CD4-positive, alpha-beta memory T cell (primary cell): ENCODE data around the gene CA5B. TPM values are rescaled to one million over a fixed set of nuclear protein-coding genes. Genes with fewer than 3 reads are reported as not detected.
"Not testable (repeated sequence)": the region's sequence is repeated elsewhere in the genome, so short reads cannot be mapped to it uniquely, and the experiment has no call there.

ENCODE experiments used
- CTCF ChIA-PET: fragments of 350-600 bp; sonication (Branson Sonifier 250); formaldehyde crosslinking; loops from one replicate; lab custom pipeline; 2021; ENCODE audit warnings: inconsistent platforms; ENCODE audit not compliant: partially characterized antibody; lab: Charles Lee
- POLR2A ChIA-PET: fragments of 350-600 bp; sonication (Branson Sonifier 250); formaldehyde crosslinking; loops from one replicate; lab custom pipeline; 2021; ENCODE audit not compliant: partially characterized antibody; lab: Charles Lee
- DNase-seq, 5 donors: peaks; one replicate each; pipeline versions ENCODE4 v3.0.0 to v3.0.0-alpha.2; 2020 to 2022; ENCODE audit warnings: mixed read lengths in 1 of 5
- H3K27ac ChIP-seq: one replicate; pipeline ENCODE4 v1.7.0; 2013; ENCODE audit warnings: low read depth, low read length
- H3K27me3 ChIP-seq: 2 replicates; pipeline ENCODE4 v1.7.0; 2013; ENCODE audit warnings: mild to moderate bottlenecking, low read length, moderate library complexity; ENCODE audit not compliant: insufficient read depth
- H3K36me3 ChIP-seq: 2 replicates; pipeline ENCODE4 v1.7.0; 2013; ENCODE audit warnings: mild to moderate bottlenecking, low read length, moderate library complexity; ENCODE audit not compliant: insufficient read depth
- H3K4me1 ChIP-seq: 2 replicates; pipeline ENCODE4 v1.7.0; 2013; ENCODE audit warnings: mild to moderate bottlenecking, low read length, moderate library complexity; ENCODE audit not compliant: insufficient read depth
- H3K4me3 ChIP-seq, 2 donors: one replicate each; pipeline ENCODE4 v1.7.0; 2013; ENCODE audit warnings: low read length in 2 of 2, mild to moderate bottlenecking in 1 of 2
- H3K9me3 ChIP-seq, 2 donors: one replicate each; pipeline ENCODE4 v1.7.0; 2013; ENCODE audit warnings: low read length in 2 of 2, control low read depth in 1 of 2; ENCODE audit not compliant: control insufficient read depth in 1 of 2
- H3K27ac Mint-ChIP-seq, 7 donors: one replicate each; pipeline ENCODE4 v1.8.0; 2020 to 2021; ENCODE audit warnings: mixed read lengths in 7 of 7, mild to moderate bottlenecking in 6 of 7, inconsistent platforms in 3 of 7, moderate library complexity in 3 of 7
- H3K27me3 Mint-ChIP-seq, 2 donors: one replicate each; pipeline ENCODE4 v1.8.0; 2020 to 2021; ENCODE audit warnings: mixed read lengths in 2 of 2
- H3K36me3 Mint-ChIP-seq, 2 donors: one replicate each; pipeline ENCODE4 v1.8.0; 2020 to 2021; ENCODE audit warnings: mixed read lengths in 2 of 2, inconsistent platforms in 1 of 2, mild to moderate bottlenecking in 1 of 2
- H3K4me1 Mint-ChIP-seq, 4 donors: one replicate each; pipeline ENCODE4 v1.8.0; 2020 to 2021; ENCODE audit warnings: mixed read lengths in 4 of 4, mild to moderate bottlenecking in 1 of 4
- H3K4me3 Mint-ChIP-seq, 8 donors: one replicate each; pipeline ENCODE4 v1.8.0; 2020 to 2021; ENCODE audit warnings: mixed read lengths in 8 of 8, mild to moderate bottlenecking in 7 of 8, moderate library complexity in 6 of 8, inconsistent platforms in 3 of 8
- H3K9me3 Mint-ChIP-seq, 8 donors: one replicate each; pipeline ENCODE4 v1.8.0; 2020 to 2021; ENCODE audit warnings: mixed read lengths in 8 of 8, mild to moderate bottlenecking in 5 of 8, inconsistent platforms in 3 of 8, moderate library complexity in 1 of 8
- intact Hi-C: fragments of 100-400 bp; cut with micrococcal nuclease; formaldehyde crosslinking; loops from one replicate; pipeline ENCODE4 v1.15.1; 2023
- polyA plus RNA-seq, 2 donors: library from polyadenylated mRNA; unstranded; fragments of 300-500 nt; fragmentation: Illumina TruSeq; gene quantifications; one replicate each; pipeline ENCODE4 v1.2.3, GENCODE V29; 2021
- total RNA-seq, 2 experiments: library from RNA; stranded (reverse); gene quantifications; one replicate each; pipeline ENCODE4 v1.2.3, GENCODE V29; 2021

Gene CA5B
- total and polyA plus RNA-seq, 4 experiments from 2014 or later = 45.7 to 164 (median 71.9) TPM

GRCh38 chrX:15737190-15737958 is 696 bp upstream of the CA5B start:
- H3K4me3 ChIP-seq = peak overlapping the region in 1 of 2 donors; percentile 81
- Mint-ChIP-seq H3K9me3 (no peaks in the 10 kb centered on the region), H3K4me1 (peaks cover 23 to 49% (median 37%) of the 10 kb centered on the region in 4 donors), H3K27ac (peak overlapping the region; percentile 93 to 99 (median 97)), H3K4me3 (peak overlapping the region; percentile 94 to 99 (median 97)), H3K36me3 (peaks cover 10 to 24% of the 10 kb centered on the region in 2 donors), H3K27me3 (no peaks in the 10 kb centered on the region)
- intact Hi-C loops = no loop called here
- peaks cover 32% of the 10 kb centered on the region for H3K4me1 ChIP-seq
- POLR2A ChIA-PET = interaction anchor here (0.7 to 6.0 kb wide), 9 partner anchors 14 to 118 kb away, joined by 3 to 294 read pairs (median 21); partner anchors contain the start of genes AP1S2 and ZRSR2
- CTCF ChIA-PET = interaction anchor here (1.0 to 4.2 kb wide), 5 partner anchors 13 to 118 kb away, joined by 3 to 33 read pairs (median 13); partner anchors contain the start of gene AP1S2
- H3K36me3 ChIP-seq = no peaks in the 10 kb centered on the region
- peak in 2 of 5 donors; percentile 15 to 25 for DNase-seq
- H3K27me3 ChIP-seq = no peaks in the 10 kb centered on the region
- peak overlapping the region; percentile 87 for H3K27ac ChIP-seq
- H3K9me3 ChIP-seq = no peaks in the 10 kb centered on the region

DNA sequence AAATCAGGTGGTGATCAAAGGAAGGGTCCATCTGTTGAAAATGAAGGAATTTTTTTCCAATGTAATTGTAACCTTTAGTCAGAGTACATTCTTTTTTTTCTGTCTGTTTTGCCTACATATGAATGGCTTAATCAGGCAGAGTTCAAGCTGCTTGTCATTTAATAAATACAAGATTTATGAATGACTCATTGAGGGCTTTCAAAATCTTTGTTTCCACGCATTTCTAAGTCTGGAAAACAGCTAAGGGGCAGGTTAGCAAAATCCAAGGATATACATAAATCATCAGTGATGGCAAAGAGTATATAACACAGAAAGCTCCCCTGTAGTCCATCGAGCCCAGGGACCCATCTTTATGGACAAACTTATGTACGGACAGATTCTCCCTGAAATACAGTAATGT is 1.8 kb downstream of the CA5B start:
- Histone ChIP-seq H3K4me3 (peak overlapping the region in 1 of 2 donors; percentile 81), H3K36me3 (no peaks in the 10 kb centered on the region), H3K4me1 (peaks cover 55% of the 10 kb centered on the region), H3K27me3 (no peaks in the 10 kb centered on the region), H3K9me3 (no peaks in the 10 kb centered on the region), H3K27ac (no peak overlapping the region)
- H3K9me3 Mint-ChIP-seq = peaks cover 0 to 2% (median 0%) of the 10 kb centered on the region in 8 donors
- H3K36me3 Mint-ChIP-seq = peaks cover 28 to 44% of the 10 kb centered on the region in 2 donors
- ChIA-PET POLR2A (interaction anchor here (1.2 to 6.0 kb wide), 5 partner anchors 11 to 115 kb away, joined by 4 to 294 read pairs (median 32); partner anchors contain the start of genes AP1S2 and ZRSR2), CTCF (interaction anchor here (0.8 to 4.2 kb wide), 4 partner anchors 10 to 697 kb away, joined by 3 to 33 read pairs (median 4); no protein-coding TSS in a partner anchor)
- peak overlapping the region; percentile 15 to 99 (median 93) for H3K27ac Mint-ChIP-seq
- no peak for DNase-seq
- no peaks in the 10 kb centered on the region for H3K27me3 Mint-ChIP-seq
- H3K4me1 Mint-ChIP-seq = peaks cover 43 to 74% (median 60%) of the 10 kb centered on the region in 4 donors
- H3K4me3 Mint-ChIP-seq = peak overlapping the region; percentile 94 to 99 (median 97)
- intact Hi-C loops = loop anchor here (2.0 kb wide), 2 partner anchors 21 to 43 kb away; no protein-coding TSS in a partner anchor

GRCh38 chrX:15744181-15744867 is 6.3 kb downstream of the CA5B start:
- H3K27ac Mint-ChIP-seq = peak overlapping the region; percentile 15 to 84 (median 60)
- CTCF ChIA-PET = no interaction called here
- H3K27me3 ChIP-seq = no peaks in the 10 kb centered on the region
- H3K36me3 Mint-ChIP-seq = peaks cover 52 to 65% of the 10 kb centered on the region in 2 donors
- peaks cover 0 to 2% (median 0%) of the 10 kb centered on the region in 8 donors for H3K9me3 Mint-ChIP-seq
- no peak overlapping the region for H3K4me3 ChIP-seq
- POLR2A ChIA-PET = interaction anchor here (0.6 kb wide), 1 partner anchor 69 kb away, joined by 3 read pairs; no protein-coding TSS in a partner anchor
- DNase-seq = no peak
- H3K36me3 ChIP-seq = no peaks in the 10 kb centered on the region
- H3K4me1 ChIP-seq = peaks cover 73% of the 10 kb centered on the region
- peaks cover 62 to 92% (median 80%) of the 10 kb centered on the region in 4 donors for H3K4me1 Mint-ChIP-seq
- intact Hi-C loops = no loop called here
- no peaks in the 10 kb centered on the region for H3K9me3 ChIP-seq
- no peak overlapping the region for H3K27ac ChIP-seq
- no peaks in the 10 kb centered on the region for H3K27me3 Mint-ChIP-seq
- H3K4me3 Mint-ChIP-seq = peak overlapping the region in 6 of 8 donors; percentile 9 to 76 (median 32)

GRCh38 chrX:15745179-15745578 is 7.1 kb downstream of the CA5B start:
- Histone ChIP-seq H3K27me3 (no peaks in the 10 kb centered on the region), H3K27ac (no peak overlapping the region), H3K4me1 (peaks cover 71% of the 10 kb centered on the region), H3K4me3 (no peak overlapping the region), H3K9me3 (no peaks in the 10 kb centered on the region), H3K36me3 (no peaks in the 10 kb centered on the region)
- no peak for DNase-seq
- CTCF ChIA-PET = no interaction called here
- peaks cover 0 to 2% (median 0%) of the 10 kb centered on the region in 8 donors for H3K9me3 Mint-ChIP-seq
- POLR2A ChIA-PET = interaction anchor here (1.0 kb wide), 1 partner anchor 45 kb away, joined by 3 read pairs; the partner anchor contains the start of gene ZRSR2
- no peaks in the 10 kb centered on the region for H3K27me3 Mint-ChIP-seq
- H3K4me1 Mint-ChIP-seq = peaks cover 62 to 92% (median 80%) of the 10 kb centered on the region in 4 donors
- intact Hi-C loops = no loop called here
- peaks cover 49 to 70% of the 10 kb centered on the region in 2 donors for H3K36me3 Mint-ChIP-seq
- H3K4me3 Mint-ChIP-seq = peak overlapping the region in 2 of 8 donors; percentile 18 to 43
- H3K27ac Mint-ChIP-seq = peak overlapping the region in 2 of 7 donors; percentile 61 to 77

- intact Hi-C loops, DNase-seq, CTCF ChIA-PET, POLR2A ChIA-PET, H3K9me3 Mint-ChIP-seq, H3K27ac ChIP-seq, H3K27me3 Mint-ChIP-seq, H3K27me3 ChIP-seq, H3K9me3 ChIP-seq, H3K4me3 ChIP-seq, H3K36me3 ChIP-seq: not testable (repeated sequence)
- peak overlapping the region; percentile 38 to 91 (median 78) for H3K27ac Mint-ChIP-seq
- peaks cover 53 to 73% of the 10 kb centered on the region in 2 donors for H3K36me3 Mint-ChIP-seq
- H3K4me1 ChIP-seq = peaks cover 72% of the 10 kb centered on the region
- H3K4me1 Mint-ChIP-seq = peaks cover 68 to 97% (median 85%) of the 10 kb centered on the region in 4 donors
- peak overlapping the region in 3 of 8 donors; percentile 17 to 48 (median 24) for H3K4me3 Mint-ChIP-seq
These were observed 8.6 kb downstream of the CA5B start for GRCh38 chrX:15746651-15747050.

DNA sequence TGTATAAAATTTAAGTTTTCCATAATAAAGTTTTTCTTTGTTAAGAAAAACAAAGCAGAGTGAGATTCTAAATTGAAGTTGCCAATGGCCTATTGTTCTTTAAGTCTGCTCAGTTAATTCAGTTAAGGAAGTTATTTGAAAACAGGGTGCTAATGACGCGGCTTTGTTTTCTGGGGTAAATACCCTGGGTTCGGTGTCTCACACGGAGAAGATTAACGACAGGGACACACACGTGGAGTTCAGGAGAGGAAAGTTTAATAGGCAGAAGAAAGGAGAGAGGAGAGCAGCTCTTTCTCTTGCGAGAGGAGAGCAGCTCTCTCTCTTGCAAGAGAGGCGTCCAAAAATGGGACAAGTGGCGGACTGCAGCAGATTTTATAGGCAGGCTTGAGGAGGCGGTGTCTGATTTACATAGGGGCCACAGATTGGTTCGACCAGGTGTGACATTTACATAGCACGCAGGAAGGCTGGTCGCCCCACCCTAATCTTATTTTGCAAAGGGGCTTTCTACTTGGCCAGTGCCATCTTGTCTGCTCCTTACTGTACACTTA is 9.6 kb downstream of the CA5B start:
- no peak for DNase-seq
- CTCF ChIA-PET = interaction anchor here (1.6 kb wide), 1 partner anchor 9 kb away, joined by 5 read pairs; the partner anchor contains the start of gene CA5B
- Histone ChIP-seq H3K4me3 (no peak overlapping the region), H3K27ac (no peak overlapping the region), H3K9me3 (no peaks in the 10 kb centered on the region), H3K36me3 (no peaks in the 10 kb centered on the region), H3K27me3 (no peaks in the 10 kb centered on the region), H3K4me1 (peaks cover 72% of the 10 kb centered on the region)
- H3K4me3 Mint-ChIP-seq = peak overlapping the region in 5 of 8 donors; percentile 40 to 65 (median 55)
- peaks cover 65 to 97% (median 85%) of the 10 kb centered on the region in 4 donors for H3K4me1 Mint-ChIP-seq
- H3K9me3 Mint-ChIP-seq = peaks cover 0 to 2% (median 0%) of the 10 kb centered on the region in 8 donors
- peaks cover 50 to 68% of the 10 kb centered on the region in 2 donors for H3K36me3 Mint-ChIP-seq
- peak overlapping the region; percentile 22 to 98 (median 91) for H3K27ac Mint-ChIP-seq
- intact Hi-C loops = no loop called here
- no peaks in the 10 kb centered on the region for H3K27me3 Mint-ChIP-seq
- POLR2A ChIA-PET = interaction anchor here (1.8 to 8.3 kb wide), 2 partner anchors 8 to 12 kb away, joined by 6 to 294 read pairs; partner anchors contain the start of gene CA5B
